GM12874 (cell line): ENCODE measurements around the gene SPAG8.

ENCODE experiments used
- TF ChIP-seq, protein P1 (sequence below): IDR thresholded peaks from 2 replicates; pipeline ENCODE4 v1.5.1; 2011; ENCODE audit warnings: low read depth, mild to moderate bottlenecking, control low read depth, low read length, moderate library complexity; ENCODE audit not compliant: insufficient read depth

SPAG8 gene

GRCh38 chr9:35842795-35843194, 30.7 kb upstream of the SPAG8 start:
- TF ChIP-seq, protein P1, sequence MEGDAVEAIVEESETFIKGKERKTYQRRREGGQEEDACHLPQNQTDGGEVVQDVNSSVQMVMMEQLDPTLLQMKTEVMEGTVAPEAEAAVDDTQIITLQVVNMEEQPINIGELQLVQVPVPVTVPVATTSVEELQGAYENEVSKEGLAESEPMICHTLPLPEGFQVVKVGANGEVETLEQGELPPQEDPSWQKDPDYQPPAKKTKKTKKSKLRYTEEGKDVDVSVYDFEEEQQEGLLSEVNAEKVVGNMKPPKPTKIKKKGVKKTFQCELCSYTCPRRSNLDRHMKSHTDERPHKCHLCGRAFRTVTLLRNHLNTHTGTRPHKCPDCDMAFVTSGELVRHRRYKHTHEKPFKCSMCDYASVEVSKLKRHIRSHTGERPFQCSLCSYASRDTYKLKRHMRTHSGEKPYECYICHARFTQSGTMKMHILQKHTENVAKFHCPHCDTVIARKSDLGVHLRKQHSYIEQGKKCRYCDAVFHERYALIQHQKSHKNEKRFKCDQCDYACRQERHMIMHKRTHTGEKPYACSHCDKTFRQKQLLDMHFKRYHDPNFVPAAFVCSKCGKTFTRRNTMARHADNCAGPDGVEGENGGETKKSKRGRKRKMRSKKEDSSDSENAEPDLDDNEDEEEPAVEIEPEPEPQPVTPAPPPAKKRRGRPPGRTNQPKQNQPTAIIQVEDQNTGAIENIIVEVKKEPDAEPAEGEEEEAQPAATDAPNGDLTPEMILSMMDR, result no peak

DNA sequence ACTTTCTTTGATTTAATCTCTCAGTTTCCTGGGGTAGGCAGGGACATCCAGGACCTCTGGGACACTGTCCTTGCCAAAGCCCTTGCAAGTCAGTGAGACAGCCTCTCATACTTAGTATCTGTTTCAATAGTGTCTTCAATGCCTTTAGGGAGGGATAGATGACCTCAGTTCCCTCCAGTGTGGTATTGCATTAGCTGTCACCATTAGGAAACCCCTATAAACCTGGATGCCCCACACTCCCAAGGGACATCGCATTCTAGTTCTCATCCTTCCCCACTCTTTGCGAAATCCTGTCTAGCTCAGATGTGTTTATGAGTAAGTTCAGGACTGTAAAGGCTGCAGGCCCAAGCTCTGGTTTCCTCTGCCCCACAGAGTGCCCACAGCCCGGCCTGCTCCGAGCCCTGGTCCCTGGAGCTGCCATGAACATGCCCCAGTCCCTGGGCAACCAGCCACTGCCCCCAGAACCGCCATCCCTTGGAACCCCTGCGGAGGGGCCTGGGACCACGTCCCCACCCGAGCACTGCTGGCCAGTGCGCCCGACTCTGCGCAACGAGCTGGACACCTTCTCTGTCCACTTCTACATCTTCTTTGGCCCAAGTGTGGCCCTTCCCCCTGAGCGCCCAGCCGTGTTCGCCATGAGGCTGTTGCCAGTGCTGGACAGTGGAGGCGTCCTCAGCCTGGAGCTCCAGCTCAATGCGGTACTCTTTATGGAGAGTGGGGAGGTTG, 30.1 kb upstream of the SPAG8 start:
- TF ChIP-seq, protein P1, result no peak

DNA sequence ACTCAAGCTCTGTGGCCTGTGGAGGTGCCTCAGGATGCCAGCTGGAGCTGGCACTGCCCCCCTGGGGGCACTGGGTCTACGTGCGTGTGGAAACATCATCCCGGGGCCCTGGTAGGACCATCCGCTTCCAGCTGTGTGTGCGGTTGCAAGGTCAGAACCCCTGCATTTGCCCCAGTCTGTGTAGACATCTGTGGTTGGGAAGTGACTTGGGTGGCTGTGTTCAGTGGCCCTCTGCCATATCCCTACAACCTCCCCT, 29.5 kb upstream of the SPAG8 start:
- TF ChIP-seq, protein P1, result no peak

- TF ChIP-seq, protein P1, result no peak
These were observed 29.0 kb upstream of the SPAG8 start for GRCh38 chr9:35840881-35841644.

GRCh38 chr9:35839926-35840325, 27.9 kb upstream of the SPAG8 start:
- TF ChIP-seq, protein P1, result no peak

- TF ChIP-seq, protein P1, result no peak
These were observed 24.5 kb upstream of the SPAG8 start for GRCh38 chr9:35836595-35836994.

- TF ChIP-seq, protein P1, result no peak
These were observed 23.7 kb upstream of the SPAG8 start for GRCh38 chr9:35835766-35836165.
